Vagina (tissue), 2 donors: ENCODE data around the gene SENP1. TPM values are rescaled to one million over a fixed set of nuclear protein-coding genes. Genes with fewer than 3 reads are reported as not detected.
A peak's percentile ranks its signal among the peaks of the same experiment; 100 is the strongest.

Experiments used
- DNase-seq, 2 donors: peaks; one replicate each; pipeline ENCODE4 v3.0.0-alpha.2; 2017; ENCODE audit errors: extremely low spot score in 2 of 2
- H3K27ac ChIP-seq: fragments of 200-600 bp; sonication (generic); one replicate; pipeline ENCODE4 v1.5.1; 2019
- H3K27me3 ChIP-seq: fragments of 200-600 bp; sonication (generic); one replicate; pipeline ENCODE4 v1.5.1; 2019
- H3K36me3 ChIP-seq, 2 donors: fragments of 200-600 bp; sonication (generic); one replicate each; pipeline ENCODE4 v1.5.1; 2017 to 2019
- H3K4me1 ChIP-seq: fragments of 200-600 bp; sonication (generic); one replicate; pipeline ENCODE4 v1.5.1; 2019
- H3K4me3 ChIP-seq, 2 donors: fragments of 200-600 bp; sonication (generic); 1 replicate in 1 of 2; 2 replicates in 1 of 2; pipeline ENCODE4 v1.5.1; 2016 to 2019
- H3K9me3 ChIP-seq: fragments of 200-600 bp; sonication (generic); one replicate; pipeline ENCODE4 v1.5.1; 2019
- CTCF ChIP-seq, 3 experiments: fragments of 450-650 bp in 2 of 3; fragments of 200-600 bp in 1 of 3; sonication (generic) in 1 of 3; IDR thresholded peaks; one replicate each; pipeline ENCODE4 v1.5.1; 2017 to 2019; ENCODE audit warnings: antibody characterized with exemption in 3 of 3, mild to moderate bottlenecking in 2 of 3, moderate library complexity in 2 of 3
- POLR2A ChIP-seq, 2 donors: fragments of 450-650 bp; IDR thresholded peaks; one replicate each; pipeline ENCODE4 v1.6.1; 2017; ENCODE audit warnings: antibody characterized with exemption in 2 of 2, mild to moderate bottlenecking in 2 of 2, moderate library complexity in 2 of 2
- POLR2AphosphoS5 ChIP-seq, 2 donors: sonication (generic); formaldehyde crosslinking; IDR thresholded peaks; one replicate each; pipeline ENCODE4 v1.9.0; 2017; ENCODE audit warnings: antibody characterized with exemption in 2 of 2, mild to moderate bottlenecking in 2 of 2, low read depth in 1 of 2; ENCODE audit not compliant: insufficient read depth in 1 of 2
- intact Hi-C: fragments of 100-400 bp; cut with DNase I; formaldehyde crosslinking; loops from one replicate; pipeline ENCODE4 v1.15.1; 2023
- total RNA-seq: library from RNA; depleted of rRNA; stranded (reverse); fragments of >200 nt; gene quantifications from one replicate; pipeline ENCODE4 v1.2.3, GENCODE V29; 2016

Gene SENP1
- total RNA-seq, 1 donor from 2014 or later: 21.4 TPM

GRCh38 chr12:48003226-48004052, 102.4 kb downstream of the SENP1 start:
- no peak for TF ChIP-seq POLR2A (IDR thresholded peaks at IDR 0.05)
- TF ChIP-seq POLR2AphosphoS5 (IDR thresholded peaks at IDR 0.05; ENCODE audit: insufficient read depth in 1 of 2, low read depth in 1 of 2): no peak
- TF ChIP-seq CTCF (IDR thresholded peaks at IDR 0.05): no peak

GRCh38 chr12:48002773-48003218, 103.1 kb downstream of the SENP1 start:
- Histone ChIP-seq H3K27me3 (peaks cover 14% of the 10 kb centered on the region), H3K36me3 (no peaks in the 10 kb centered on the region), H3K27ac (no peak overlapping the region), H3K4me1 (peaks cover 49% of the 10 kb centered on the region), H3K9me3 (no peaks in the 10 kb centered on the region), H3K4me3 (peak overlapping the region; percentile 41 to 53)
- intact Hi-C loops: no loop called here
- DNase-seq: no peak
- TF ChIP-seq POLR2AphosphoS5 (IDR thresholded peaks at IDR 0.05; ENCODE audit: insufficient read depth in 1 of 2, low read depth in 1 of 2) (no peak), CTCF (IDR thresholded peaks at IDR 0.05) (no peak), POLR2A (IDR thresholded peaks at IDR 0.05) (no peak)

More at GRCh38 chr12:48003226-48004052, 102.4 kb downstream of the SENP1 start:
- H3K4me3 ChIP-seq: peak overlapping the region; percentile 32 to 53
- no peaks in the 10 kb centered on the region for H3K36me3 ChIP-seq
- DNase-seq: no peak
- H3K27me3 ChIP-seq: peaks cover 14% of the 10 kb centered on the region
- H3K9me3 ChIP-seq: no peaks in the 10 kb centered on the region
- no peak overlapping the region for H3K27ac ChIP-seq
- intact Hi-C loops: no loop called here
- peaks cover 49% of the 10 kb centered on the region for H3K4me1 ChIP-seq

- H3K4me1 ChIP-seq: peaks cover 49% of the 10 kb centered on the region
- TF ChIP-seq POLR2AphosphoS5 (IDR thresholded peaks at IDR 0.05; ENCODE audit: insufficient read depth in 1 of 2, low read depth in 1 of 2) (no peak), POLR2A (IDR thresholded peaks at IDR 0.05) (no peak), CTCF (IDR thresholded peaks at IDR 0.05) (no peak)
- H3K36me3 ChIP-seq: no peaks in the 10 kb centered on the region
- no peak overlapping the region for H3K27ac ChIP-seq
- DNase-seq: no peak
- intact Hi-C loops: no loop called here
- H3K4me3 ChIP-seq: peak overlapping the region; percentile 41 to 53
- H3K9me3 ChIP-seq: no peaks in the 10 kb centered on the region
- H3K27me3 ChIP-seq: peaks cover 14% of the 10 kb centered on the region
Observed at GRCh38 chr12:48002414-48002730, 103.5 kb downstream of the SENP1 start.

GRCh38 chr12:48001505-48002413, 104.1 kb downstream of the SENP1 start:
- TF ChIP-seq POLR2A (IDR thresholded peaks at IDR 0.05): no peak
- TF ChIP-seq POLR2AphosphoS5 (IDR thresholded peaks at IDR 0.05; ENCODE audit: insufficient read depth in 1 of 2, low read depth in 1 of 2): no peak
- TF ChIP-seq CTCF (IDR thresholded peaks at IDR 0.05): no peak
- no peaks in the 10 kb centered on the region for H3K36me3 ChIP-seq
- H3K4me1 ChIP-seq: peaks cover 49% of the 10 kb centered on the region
- peak overlapping the region; percentile 55 for H3K27ac ChIP-seq
- DNase-seq: no peak
- intact Hi-C loops: no loop called here
- H3K27me3 ChIP-seq: peaks cover 14% of the 10 kb centered on the region
- no peaks in the 10 kb centered on the region for H3K9me3 ChIP-seq
- H3K4me3 ChIP-seq: peak overlapping the region; percentile 41 to 53
